Measurements from ENCODE around the gene LMLN.

Gene LMLN

DNA sequence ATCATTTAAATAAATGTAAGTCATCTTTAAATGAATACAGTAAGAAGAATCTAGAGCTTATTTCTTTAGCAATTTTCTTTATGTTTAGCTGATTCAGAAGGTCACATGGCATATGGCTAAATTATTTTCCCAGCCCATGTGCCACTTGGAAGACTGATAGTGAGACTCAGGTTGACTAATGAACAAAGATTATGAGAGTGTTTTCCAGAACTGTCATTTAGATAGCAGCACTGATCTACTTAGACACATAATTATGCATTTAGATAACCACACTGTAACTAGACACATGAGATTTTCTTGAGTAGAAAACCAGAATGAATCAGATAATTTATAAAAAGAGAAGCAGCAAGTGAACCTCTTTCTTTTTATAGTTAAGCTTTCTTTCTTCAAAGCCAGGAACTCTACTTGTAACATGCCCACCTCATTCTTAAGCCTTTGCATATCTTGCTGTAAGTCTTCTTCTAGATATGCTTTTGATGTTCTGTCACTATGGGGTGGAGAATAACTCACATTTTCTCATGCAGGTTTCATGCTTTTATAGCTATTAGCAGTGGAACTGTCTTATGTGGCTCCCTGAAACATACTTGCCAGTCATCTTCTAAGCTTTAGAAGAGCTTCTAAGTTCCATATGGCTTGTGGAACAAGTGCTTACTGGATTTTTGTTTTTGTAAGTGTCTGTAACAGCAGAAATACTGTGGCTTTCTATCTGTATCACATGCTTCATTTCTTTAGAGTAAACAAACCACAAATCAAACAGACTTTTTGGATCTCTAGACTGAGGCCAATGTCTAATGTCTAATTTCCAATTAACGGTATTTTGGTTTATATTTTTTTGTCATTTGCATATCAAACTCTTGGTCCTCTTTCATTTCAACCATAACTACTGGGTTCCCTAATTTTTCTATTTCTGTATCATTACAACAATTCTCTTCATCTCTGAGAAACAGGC is 101.4 kb downstream of the LMLN start:
- CTCF ChIA-PET: interaction anchor here (0.8 kb wide), 1 partner anchor 11 kb away, joined by 3 read pairs; no protein-coding TSS in a partner anchor
- POLR2A ChIA-PET (ENCODE audit: low non-redundant PET): no interaction called here

DNA sequence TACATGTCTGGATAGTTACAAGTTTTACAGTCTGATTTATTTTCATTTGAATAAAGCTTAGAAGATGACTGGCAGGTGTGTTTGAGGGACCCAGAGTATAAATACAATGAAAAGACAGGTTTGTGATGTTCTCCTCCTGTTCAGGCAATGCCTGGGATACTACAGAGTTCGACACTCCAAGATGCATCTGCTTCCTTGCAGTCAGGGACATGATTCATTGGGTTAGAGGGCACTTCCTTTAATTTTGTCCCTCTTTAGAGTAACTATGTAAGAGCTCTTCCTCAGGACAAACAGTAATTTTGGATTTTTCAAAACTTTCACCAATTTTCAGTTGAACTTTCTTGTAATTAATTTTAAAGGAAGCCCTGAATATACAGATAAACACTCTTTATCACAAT is 102.0 kb downstream of the LMLN start:
- TF ChIP-seq, protein P1, sequence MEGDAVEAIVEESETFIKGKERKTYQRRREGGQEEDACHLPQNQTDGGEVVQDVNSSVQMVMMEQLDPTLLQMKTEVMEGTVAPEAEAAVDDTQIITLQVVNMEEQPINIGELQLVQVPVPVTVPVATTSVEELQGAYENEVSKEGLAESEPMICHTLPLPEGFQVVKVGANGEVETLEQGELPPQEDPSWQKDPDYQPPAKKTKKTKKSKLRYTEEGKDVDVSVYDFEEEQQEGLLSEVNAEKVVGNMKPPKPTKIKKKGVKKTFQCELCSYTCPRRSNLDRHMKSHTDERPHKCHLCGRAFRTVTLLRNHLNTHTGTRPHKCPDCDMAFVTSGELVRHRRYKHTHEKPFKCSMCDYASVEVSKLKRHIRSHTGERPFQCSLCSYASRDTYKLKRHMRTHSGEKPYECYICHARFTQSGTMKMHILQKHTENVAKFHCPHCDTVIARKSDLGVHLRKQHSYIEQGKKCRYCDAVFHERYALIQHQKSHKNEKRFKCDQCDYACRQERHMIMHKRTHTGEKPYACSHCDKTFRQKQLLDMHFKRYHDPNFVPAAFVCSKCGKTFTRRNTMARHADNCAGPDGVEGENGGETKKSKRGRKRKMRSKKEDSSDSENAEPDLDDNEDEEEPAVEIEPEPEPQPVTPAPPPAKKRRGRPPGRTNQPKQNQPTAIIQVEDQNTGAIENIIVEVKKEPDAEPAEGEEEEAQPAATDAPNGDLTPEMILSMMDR (conservative IDR thresholded peaks at IDR 0.05; ENCODE audit: low read depth): no peak
- ChIA-PET POLR2A (ENCODE audit: low non-redundant PET) (no interaction called here), CTCF (no interaction called here)
- no peak for DNase-seq (ENCODE audit: low spot score)
- no peak overlapping the region for H3K27ac ChIP-seq

More for the DNA sequence above, 101.4 kb downstream of the LMLN start:
- no peak overlapping the region for H3K27ac ChIP-seq
- TF ChIP-seq, protein P1 (conservative IDR thresholded peaks at IDR 0.05; ENCODE audit: low read depth): no peak
- no peak for DNase-seq (ENCODE audit: low spot score)

DNA sequence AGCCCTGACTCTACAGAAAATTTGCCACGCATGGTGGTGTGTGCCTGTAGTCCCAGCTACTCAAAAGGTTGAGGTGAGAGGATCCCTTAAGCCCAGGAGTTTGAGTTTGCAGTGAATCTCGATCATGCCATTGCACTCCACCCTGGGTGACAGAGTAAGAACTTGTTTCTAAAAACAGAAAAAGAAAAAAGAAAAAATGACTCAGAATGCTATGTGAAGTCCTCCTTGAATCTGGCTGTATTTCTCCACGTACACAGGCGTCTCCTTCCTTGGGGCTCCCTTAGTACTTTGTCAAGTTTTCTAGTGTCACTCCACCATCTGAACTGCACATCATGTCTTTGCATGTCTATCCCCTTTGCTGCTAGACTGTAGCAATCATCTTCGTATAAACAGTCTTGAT is 104.4 kb downstream of the LMLN start:
- ChIA-PET CTCF (no interaction called here), POLR2A (ENCODE audit: low non-redundant PET) (no interaction called here)

DNA sequence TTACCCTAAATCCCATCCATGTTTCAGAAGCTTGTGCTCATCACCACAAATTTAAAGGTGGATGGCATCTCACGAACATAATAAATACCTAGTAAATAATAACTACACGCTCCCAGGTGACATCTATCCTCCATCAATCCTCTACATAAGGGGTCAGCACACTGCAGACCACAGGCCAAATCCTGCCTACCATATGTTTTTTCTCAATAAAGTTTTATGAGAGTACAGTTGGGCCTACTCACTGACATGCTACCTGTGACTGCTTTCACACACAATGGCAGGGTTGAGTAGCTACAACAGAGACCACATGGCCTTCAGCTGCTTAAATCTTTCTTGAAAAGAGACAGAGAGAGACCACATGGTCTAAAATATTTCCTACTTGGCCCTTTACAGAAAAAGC is 105.9 kb downstream of the LMLN start:
- CTCF ChIA-PET: interaction anchor here (1.1 kb wide), 1 partner anchor 14 kb away, joined by 5 read pairs; no protein-coding TSS in a partner anchor
- TF ChIP-seq, protein P1 (conservative IDR thresholded peaks at IDR 0.05; ENCODE audit: low read depth): no peak
- H3K27ac ChIP-seq: no peak overlapping the region
- DNase-seq (ENCODE audit: low spot score): no peak
- POLR2A ChIA-PET (ENCODE audit: low non-redundant PET): no interaction called here

More for the DNA sequence above, 104.4 kb downstream of the LMLN start:
- TF ChIP-seq, protein P1 (conservative IDR thresholded peaks at IDR 0.05; ENCODE audit: low read depth): no peak
- no peak overlapping the region for H3K27ac ChIP-seq
- no peak for DNase-seq (ENCODE audit: low spot score)

DNA sequence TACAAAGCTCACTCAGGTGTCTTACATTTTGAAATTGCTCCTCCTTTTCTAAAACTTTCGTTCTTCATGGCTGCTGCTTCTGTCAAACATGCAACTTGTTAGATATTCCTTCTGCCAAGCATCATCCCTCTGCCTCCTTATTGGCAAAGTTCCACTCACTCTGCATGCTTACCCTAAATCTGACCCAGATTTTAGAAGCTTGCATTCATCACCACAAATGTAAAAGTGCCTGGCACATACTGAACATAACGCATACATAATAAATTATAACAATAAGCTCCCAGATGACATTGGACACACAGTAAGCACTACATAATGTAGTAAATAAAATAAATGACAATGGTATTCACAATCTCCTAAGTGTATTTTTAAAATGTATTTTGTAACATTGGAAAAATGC is 107.4 kb downstream of the LMLN start:
- TF ChIP-seq, protein P1 (conservative IDR thresholded peaks at IDR 0.05; ENCODE audit: low read depth): no peak
- POLR2A ChIA-PET (ENCODE audit: low non-redundant PET): no interaction called here
- no peak overlapping the region for H3K27ac ChIP-seq
- CTCF ChIA-PET: interaction anchor here (0.7 kb wide), 1 partner anchor 66 kb away, joined by 3 read pairs; no protein-coding TSS in a partner anchor
- no peak for DNase-seq (ENCODE audit: low spot score)

DNA sequence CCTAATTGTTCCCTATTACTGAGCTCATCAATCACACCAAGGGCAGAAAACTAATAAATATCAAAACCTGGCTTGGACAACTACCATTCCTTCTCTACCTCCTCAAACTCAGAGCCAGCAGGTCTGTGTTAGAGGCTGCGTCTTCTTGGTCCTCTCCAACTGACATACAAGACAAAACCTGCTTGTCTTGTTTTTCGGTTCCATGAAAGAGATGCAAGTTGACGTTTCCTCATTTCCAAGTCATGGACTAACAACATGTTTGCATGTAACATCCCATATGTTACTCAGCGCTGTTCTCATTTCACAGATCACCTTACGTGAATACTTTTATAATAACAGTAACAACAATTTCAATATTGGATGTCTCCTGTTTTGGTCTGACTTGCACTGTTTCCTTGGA is 110.9 kb downstream of the LMLN start:
- no peak for DNase-seq (ENCODE audit: low spot score)
- TF ChIP-seq, protein P1 (conservative IDR thresholded peaks at IDR 0.05; ENCODE audit: low read depth): no peak
- POLR2A ChIA-PET (ENCODE audit: low non-redundant PET): no interaction called here
- no peak overlapping the region for H3K27ac ChIP-seq
- CTCF ChIA-PET: interaction anchor here (1.0 to 1.1 kb wide), 2 partner anchors 9 kb away, joined by 4 read pairs; no protein-coding TSS in a partner anchor

Measured in RWPE1 (cell line).